Measurements from ENCODE around the gene PDZK1.
A peak's percentile ranks its signal among the peaks of the same experiment; 100 is the strongest.
"Not testable (repeated sequence)": the region's sequence is repeated elsewhere in the genome, so short reads cannot be mapped to it uniquely, and the experiment has no call there.

PDZK1 gene

GRCh38 chr1:145707183-145707867, at the start of gene PDZK1:
PDZK1 (minus strand) TSS chr1:145707368; CDS start chr1:145688021, 19,347 bp downstream.
- DNase-seq (ENCODE audit: low spot score): no peak

- DNase-seq (ENCODE audit: low spot score): no peak
These were observed 44.4 kb upstream of the PDZK1 start for GRCh38 chr1:145751491-145752037.

- no peak for DNase-seq (ENCODE audit: low spot score)
These were observed 43.3 kb upstream of the PDZK1 start for GRCh38 chr1:145750426-145750825.

GRCh38 chr1:145747398-145748247, 40.5 kb upstream of the PDZK1 start:
- DNase-seq (ENCODE audit: low spot score): no peak

GRCh38 chr1:145740269-145740668, 33.1 kb upstream of the PDZK1 start:
- no peak for DNase-seq (ENCODE audit: low spot score)

- no peak for DNase-seq (ENCODE audit: low spot score)
These were observed 29.0 kb upstream of the PDZK1 start for GRCh38 chr1:145736191-145736590.

GRCh38 chr1:145730900-145731299, 23.7 kb upstream of the PDZK1 start:
- DNase-seq (ENCODE audit: low spot score): no peak

GRCh38 chr1:145730467-145730866, 23.3 kb upstream of the PDZK1 start:
- no peak for DNase-seq (ENCODE audit: low spot score)

GRCh38 chr1:145729666-145730436, 22.7 kb upstream of the PDZK1 start:
- DNase-seq (ENCODE audit: low spot score): no peak

- no peak for DNase-seq (ENCODE audit: low spot score)
These were observed 22.0 kb upstream of the PDZK1 start for GRCh38 chr1:145729196-145729595.

- not testable (repeated sequence) for DNase-seq (ENCODE audit: low spot score)
These were observed 19.0 kb upstream of the PDZK1 start for GRCh38 chr1:145726193-145726592.

- DNase-seq (ENCODE audit: low spot score): peak; percentile 65
These were observed 13.9 kb upstream of the PDZK1 start for GRCh38 chr1:145720878-145721671.

- DNase-seq (ENCODE audit: low spot score): no peak
These were observed 13.3 kb upstream of the PDZK1 start for GRCh38 chr1:145720556-145720877.

GRCh38 chr1:145719230-145720079, 12.3 kb upstream of the PDZK1 start, which contains the start of gene CD160:
CD160 (plus strand) TSS chr1:145719499; CDS start chr1:145728328, 8,829 bp downstream.
- peak; percentile 4 for DNase-seq (ENCODE audit: low spot score)

GRCh38 chr1:145718465-145718864, 11.3 kb upstream of the PDZK1 start:
- not testable (repeated sequence) for DNase-seq (ENCODE audit: low spot score)

GRCh38 chr1:145717833-145718232, 10.7 kb upstream of the PDZK1 start:
- DNase-seq (ENCODE audit: low spot score): no peak

GRCh38 chr1:145716641-145717345, 9.6 kb upstream of the PDZK1 start:
- no peak for DNase-seq (ENCODE audit: low spot score)

- DNase-seq (ENCODE audit: low spot score): no peak
These were observed 7.5 kb upstream of the PDZK1 start for GRCh38 chr1:145714524-145715111.

GRCh38 chr1:145711213-145711651, 4.1 kb upstream of the PDZK1 start:
- no peak for DNase-seq (ENCODE audit: low spot score)
